HG03439 (cell line): Measurements from ENCODE around the gene TMEM11.
A peak's percentile ranks its signal among the peaks of the same experiment; 100 is the strongest.
"Not testable (repeated sequence)": the region's sequence is repeated elsewhere in the genome, so short reads cannot be mapped to it uniquely, and the experiment has no call there.

ENCODE experiments used
- ATAC-seq: cut with Tn5 transposase; IDR thresholded peaks from one replicate; pipeline ENCODE4 v1.9.1; 2021; ENCODE audit warnings: mild to moderate bottlenecking, moderate library complexity; ENCODE audit not compliant: unreplicated experiment

The TMEM11 gene

GRCh38 chr17:21242780-21243515, 29.0 kb upstream of the TMEM11 start:
- ATAC-seq: no peak

- no peak for ATAC-seq
Measured at GRCh38 chr17:21242026-21242697, 28.2 kb upstream of the TMEM11 start.

- ATAC-seq: no peak
Measured at GRCh38 chr17:21241564-21241963, 27.6 kb upstream of the TMEM11 start.

GRCh38 chr17:21240369-21241055, 26.6 kb upstream of the TMEM11 start:
- no peak for ATAC-seq

DNA sequence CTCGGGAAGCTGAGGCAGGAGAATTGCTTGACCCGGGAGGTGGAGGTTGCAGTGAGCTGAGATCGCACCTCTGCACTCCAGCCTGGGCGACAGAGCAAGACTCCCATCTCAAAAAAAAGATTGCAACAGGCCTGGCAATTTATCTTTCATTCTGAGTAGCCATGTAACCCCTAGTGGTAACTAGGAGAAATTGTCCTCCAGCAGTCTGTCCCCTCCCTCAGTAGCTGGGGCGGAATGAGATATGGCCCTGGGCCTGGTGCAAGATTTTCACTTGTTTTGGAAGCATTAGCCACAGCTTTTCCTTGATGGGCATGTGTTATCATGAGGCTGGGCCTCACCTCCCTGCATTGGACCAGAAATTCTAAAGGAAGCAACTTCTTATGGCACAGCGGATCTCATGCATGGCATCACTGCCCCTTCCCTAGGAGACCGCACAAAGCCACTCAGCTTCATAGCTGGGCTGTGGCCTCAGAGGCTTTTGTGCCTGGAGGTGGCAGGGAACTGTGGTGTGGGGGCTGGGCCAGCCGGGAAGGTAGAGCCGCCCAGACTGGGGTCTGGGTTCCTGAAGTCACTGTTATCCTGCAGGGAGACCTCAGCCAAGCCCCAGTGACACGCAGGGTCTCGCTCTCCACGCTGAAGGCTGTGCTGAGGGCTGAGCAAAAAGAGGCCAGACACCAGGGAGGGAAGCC, 25.9 kb upstream of the TMEM11 start:
- ATAC-seq: no peak

DNA sequence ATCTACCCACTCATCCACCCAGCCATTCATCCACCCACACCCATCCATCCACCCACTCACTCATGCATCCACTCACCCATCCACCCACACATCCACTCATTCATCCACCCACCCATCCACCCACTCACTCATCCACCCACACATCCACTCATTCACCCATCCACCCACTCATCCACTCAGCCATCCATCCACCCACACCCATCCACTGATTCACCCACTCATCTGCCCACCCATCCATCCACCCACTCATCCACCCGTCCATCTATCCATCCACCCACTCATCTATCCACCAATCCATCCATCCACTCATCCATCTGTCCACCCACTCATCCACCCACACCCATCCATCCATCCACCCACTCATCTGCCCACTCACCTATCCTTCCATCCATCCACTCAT, 22.0 kb upstream of the TMEM11 start:
- ATAC-seq: no peak

- no peak for ATAC-seq
Measured at GRCh38 chr17:21233581-21234347, 19.8 kb upstream of the TMEM11 start.

GRCh38 chr17:21232033-21232749, 18.2 kb upstream of the TMEM11 start:
- no peak for ATAC-seq

- no peak for ATAC-seq
Measured at GRCh38 chr17:21231533-21231932, 17.6 kb upstream of the TMEM11 start.

DNA sequence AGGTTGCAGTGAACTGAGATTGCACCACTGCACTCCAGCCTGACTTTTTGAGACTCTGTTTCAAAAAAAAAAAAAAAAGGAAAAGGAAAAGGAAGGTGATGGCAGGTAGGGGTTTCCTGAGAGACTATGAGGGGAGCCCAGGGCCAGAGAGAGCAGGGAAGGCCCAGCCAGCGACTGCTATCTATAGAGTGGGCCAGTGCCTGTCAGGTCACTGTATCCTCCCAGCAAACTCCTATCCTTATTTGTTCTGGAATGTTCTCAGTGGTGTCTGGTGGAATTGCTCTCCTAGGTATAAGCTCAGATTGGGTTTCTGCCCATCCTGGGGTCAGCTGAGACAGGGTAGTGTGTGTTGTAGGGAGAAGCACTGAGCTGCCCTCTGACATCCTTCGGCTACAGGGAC, 14.9 kb upstream of the TMEM11 start:
- ATAC-seq: no peak

DNA sequence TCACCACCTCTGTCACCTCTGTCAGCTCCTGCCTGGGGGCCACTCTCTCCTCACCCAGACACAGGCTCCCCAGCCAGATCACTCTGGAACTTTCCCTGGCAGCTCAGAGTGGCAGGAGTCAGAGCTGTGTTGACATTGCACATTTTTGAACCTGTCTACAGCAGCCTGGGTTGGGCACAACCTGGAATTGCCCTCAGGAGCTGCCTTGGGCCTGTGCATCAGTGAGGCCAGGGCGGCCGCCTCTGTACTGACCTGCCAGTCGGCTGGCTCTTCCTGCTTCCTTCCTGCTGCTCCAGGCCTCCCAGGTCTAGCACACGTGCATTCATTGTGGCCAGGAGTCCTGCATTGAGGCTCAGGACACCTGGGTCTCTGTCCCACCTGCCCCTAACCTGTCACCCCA, 14.2 kb upstream of the TMEM11 start:
- no peak for ATAC-seq

GRCh38 chr17:21227277-21227676, 13.3 kb upstream of the TMEM11 start:
- not testable (repeated sequence) for ATAC-seq

- ATAC-seq: no peak
Measured at GRCh38 chr17:21223086-21223485, 9.1 kb upstream of the TMEM11 start.

GRCh38 chr17:21218831-21219380, 4.9 kb upstream of the TMEM11 start:
- no peak for ATAC-seq

GRCh38 chr17:21218101-21218500, 4.1 kb upstream of the TMEM11 start:
- no peak for ATAC-seq

DNA sequence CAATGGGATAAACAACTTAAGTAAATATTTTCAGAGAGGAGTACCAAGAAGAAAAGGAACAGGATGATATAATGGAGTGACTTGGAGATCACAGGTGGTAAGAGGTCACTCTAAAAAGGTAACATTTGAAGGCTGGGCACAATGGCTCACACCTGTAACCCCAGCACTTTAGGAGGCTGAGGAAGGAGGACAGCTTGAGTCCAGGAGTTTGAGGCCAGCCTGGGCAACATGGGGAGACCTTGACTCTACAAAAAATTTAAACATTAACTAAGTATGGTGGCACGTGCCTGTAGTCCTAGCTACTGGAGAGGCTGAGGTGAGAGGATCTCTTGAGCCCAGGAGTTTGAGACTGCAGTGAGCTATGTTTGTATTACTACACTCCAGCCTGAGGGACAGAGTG, 3.4 kb upstream of the TMEM11 start:
- ATAC-seq: no peak

DNA sequence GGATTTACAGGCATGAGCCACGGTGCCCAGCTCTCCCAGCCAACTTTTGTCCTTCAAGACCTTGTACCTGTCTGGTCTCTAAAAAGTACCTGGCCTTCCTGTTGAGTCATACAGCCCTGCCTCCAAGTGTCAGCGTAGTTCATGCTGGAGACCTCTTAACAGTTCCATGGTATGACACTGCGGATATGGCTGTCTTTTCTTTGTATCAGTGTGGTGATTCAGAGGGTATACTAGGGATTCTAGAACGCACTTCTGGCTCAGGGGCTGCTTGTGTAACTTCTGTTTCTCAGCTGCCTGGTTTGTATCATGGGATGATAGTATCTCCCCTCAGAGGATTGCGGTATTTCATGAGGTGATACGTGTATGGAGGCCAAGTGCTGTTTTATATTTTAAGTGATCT, 2.0 kb upstream of the TMEM11 start:
- no peak for ATAC-seq

DNA sequence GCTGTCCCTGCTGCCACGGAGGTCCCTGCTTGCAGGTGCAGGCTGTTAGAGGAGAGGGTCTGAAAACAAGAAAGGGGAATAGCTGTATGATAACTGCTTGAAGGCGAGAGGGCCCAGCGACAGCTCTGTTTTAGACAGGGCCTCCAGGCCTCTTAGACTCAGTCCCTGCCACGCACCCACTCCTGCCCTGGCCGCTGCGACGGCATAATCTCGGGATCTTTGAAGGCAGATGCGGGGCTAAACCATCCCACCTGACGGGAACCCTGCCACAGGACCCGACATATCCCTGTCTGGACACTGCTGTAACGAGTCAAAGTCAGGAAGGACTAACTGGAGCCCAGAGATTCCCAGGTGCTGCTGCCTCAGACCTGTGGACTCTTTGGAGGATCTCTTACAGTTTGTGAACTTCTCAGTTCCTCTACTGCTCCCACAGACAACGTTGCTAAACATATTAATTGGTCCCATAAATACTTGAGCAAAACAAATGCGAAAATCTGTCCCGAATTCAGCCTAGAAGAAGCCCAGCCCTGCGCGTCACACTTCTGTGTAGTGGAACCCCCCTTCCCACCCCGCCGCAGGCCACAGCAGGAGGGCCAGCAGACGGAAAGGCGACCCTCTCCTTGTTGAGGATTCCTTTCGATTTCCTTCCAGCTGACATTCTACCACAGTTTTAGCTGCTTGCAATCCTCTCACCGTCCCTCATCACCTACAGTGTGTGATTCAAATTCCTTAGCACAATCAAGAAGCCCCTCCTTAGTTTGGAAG, 998 bp upstream of the TMEM11 start:
- ATAC-seq: peak; percentile 12

DNA sequence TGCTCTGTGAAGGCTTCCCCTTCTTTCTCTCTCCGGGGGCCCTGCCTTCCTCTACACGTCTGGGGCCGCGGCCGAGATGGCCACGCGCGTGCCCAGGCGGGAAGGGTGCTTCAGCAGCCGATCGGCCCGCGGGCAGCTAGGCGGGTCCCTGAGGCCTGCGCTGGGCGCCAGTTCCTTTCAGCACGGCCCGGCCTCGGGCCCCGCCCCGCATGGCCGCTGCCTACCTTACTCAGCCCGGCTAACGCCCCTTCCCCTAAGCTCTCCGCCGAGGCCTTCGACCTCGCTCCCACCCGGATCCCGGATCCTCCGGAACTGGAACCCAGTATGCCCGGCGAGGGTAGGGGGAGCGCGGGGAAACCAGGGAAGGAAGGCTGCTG, 335 bp downstream of the TMEM11 start:
- ATAC-seq: peak; percentile 10
